ENCODE measurements around the gene ANP32E. TPM values are rescaled to one million over a fixed set of nuclear protein-coding genes. Genes with fewer than 3 reads are reported as not detected.

The ANP32E gene
- total and polyA plus RNA-seq, 9 of the 15 experiments (the other 6 are each of a cell fraction or from before 2014, with no cell fraction given): 60.4 to 197 (median 104) TPM

DNA sequence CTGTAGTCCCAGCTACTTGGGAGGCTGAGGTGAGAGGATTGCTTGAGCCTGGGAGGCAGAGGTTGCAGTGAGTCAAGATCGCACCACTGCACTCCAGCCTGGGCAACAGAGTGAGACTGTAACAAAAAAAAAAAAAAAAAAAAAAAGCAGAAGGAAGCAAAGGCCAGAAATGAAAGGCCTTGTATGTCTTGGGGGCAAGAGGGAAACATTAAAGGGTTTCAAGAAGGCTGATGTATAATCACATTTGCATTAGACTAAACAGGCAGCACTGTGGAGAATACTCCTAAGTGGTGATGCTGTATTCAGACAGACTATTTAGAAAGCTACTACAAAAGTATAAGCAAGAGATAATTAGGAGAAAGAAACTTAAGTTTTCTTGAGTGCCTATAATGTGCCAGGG, 10.4 kb downstream of the ANP32E start (continued):
- TF ChIP-seq, protein P1, sequence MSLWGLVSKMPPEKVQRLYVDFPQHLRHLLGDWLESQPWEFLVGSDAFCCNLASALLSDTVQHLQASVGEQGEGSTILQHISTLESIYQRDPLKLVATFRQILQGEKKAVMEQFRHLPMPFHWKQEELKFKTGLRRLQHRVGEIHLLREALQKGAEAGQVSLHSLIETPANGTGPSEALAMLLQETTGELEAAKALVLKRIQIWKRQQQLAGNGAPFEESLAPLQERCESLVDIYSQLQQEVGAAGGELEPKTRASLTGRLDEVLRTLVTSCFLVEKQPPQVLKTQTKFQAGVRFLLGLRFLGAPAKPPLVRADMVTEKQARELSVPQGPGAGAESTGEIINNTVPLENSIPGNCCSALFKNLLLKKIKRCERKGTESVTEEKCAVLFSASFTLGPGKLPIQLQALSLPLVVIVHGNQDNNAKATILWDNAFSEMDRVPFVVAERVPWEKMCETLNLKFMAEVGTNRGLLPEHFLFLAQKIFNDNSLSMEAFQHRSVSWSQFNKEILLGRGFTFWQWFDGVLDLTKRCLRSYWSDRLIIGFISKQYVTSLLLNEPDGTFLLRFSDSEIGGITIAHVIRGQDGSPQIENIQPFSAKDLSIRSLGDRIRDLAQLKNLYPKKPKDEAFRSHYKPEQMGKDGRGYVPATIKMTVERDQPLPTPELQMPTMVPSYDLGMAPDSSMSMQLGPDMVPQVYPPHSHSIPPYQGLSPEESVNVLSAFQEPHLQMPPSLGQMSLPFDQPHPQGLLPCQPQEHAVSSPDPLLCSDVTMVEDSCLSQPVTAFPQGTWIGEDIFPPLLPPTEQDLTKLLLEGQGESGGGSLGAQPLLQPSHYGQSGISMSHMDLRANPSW (CRISPR knock-in tag; IDR thresholded peaks at IDR 0.05): no peak
- TF ChIP-seq CHD1 (IDR thresholded peaks at IDR 0.05; ENCODE audit: low read length) (no peak), HNRNPLL (IDR thresholded peaks at IDR 0.05; ENCODE audit: low read depth, low read length, poor library complexity, severe bottlenecking) (no peak), MTA1 (IDR thresholded peaks at IDR 0.05; ENCODE audit: borderline replicate concordance) (no peak), POU5F1 (IDR thresholded peaks at IDR 0.05; ENCODE audit: borderline replicate concordance, low read depth, low read length, partially characterized antibody) (no peak), SIRT6 (IDR thresholded peaks at IDR 0.05; ENCODE audit: low read depth, low read length) (no peak), FOXA1 (IDR thresholded peaks at IDR 0.05; ENCODE audit: borderline replicate concordance) (no peak), ARID1B (IDR thresholded peaks at IDR 0.05) (no peak), ZNF23 (CRISPR knock-in tag; IDR thresholded peaks at IDR 0.05) (no peak)
- TF ChIP-seq, protein P2, sequence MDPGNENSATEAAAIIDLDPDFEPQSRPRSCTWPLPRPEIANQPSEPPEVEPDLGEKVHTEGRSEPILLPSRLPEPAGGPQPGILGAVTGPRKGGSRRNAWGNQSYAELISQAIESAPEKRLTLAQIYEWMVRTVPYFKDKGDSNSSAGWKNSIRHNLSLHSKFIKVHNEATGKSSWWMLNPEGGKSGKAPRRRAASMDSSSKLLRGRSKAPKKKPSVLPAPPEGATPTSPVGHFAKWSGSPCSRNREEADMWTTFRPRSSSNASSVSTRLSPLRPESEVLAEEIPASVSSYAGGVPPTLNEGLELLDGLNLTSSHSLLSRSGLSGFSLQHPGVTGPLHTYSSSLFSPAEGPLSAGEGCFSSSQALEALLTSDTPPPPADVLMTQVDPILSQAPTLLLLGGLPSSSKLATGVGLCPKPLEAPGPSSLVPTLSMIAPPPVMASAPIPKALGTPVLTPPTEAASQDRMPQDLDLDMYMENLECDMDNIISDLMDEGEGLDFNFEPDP (CRISPR knock-in tag; IDR thresholded peaks at IDR 0.05): no peak

Data from K562 (cell line).